NCI-H446 (cell line): ENCODE data around the gene TNP2.
A peak's percentile ranks its signal among the peaks of the same experiment; 100 is the strongest.
"Not testable (repeated sequence)": the region's sequence is repeated elsewhere in the genome, so short reads cannot be mapped to it uniquely, and the experiment has no call there.

Experiments used
- DNase-seq, 2 experiments: peaks; one replicate each; lab custom pipeline; 2025; lab: John Stamatoyannopoulos, UW

TNP2 gene

DNA sequence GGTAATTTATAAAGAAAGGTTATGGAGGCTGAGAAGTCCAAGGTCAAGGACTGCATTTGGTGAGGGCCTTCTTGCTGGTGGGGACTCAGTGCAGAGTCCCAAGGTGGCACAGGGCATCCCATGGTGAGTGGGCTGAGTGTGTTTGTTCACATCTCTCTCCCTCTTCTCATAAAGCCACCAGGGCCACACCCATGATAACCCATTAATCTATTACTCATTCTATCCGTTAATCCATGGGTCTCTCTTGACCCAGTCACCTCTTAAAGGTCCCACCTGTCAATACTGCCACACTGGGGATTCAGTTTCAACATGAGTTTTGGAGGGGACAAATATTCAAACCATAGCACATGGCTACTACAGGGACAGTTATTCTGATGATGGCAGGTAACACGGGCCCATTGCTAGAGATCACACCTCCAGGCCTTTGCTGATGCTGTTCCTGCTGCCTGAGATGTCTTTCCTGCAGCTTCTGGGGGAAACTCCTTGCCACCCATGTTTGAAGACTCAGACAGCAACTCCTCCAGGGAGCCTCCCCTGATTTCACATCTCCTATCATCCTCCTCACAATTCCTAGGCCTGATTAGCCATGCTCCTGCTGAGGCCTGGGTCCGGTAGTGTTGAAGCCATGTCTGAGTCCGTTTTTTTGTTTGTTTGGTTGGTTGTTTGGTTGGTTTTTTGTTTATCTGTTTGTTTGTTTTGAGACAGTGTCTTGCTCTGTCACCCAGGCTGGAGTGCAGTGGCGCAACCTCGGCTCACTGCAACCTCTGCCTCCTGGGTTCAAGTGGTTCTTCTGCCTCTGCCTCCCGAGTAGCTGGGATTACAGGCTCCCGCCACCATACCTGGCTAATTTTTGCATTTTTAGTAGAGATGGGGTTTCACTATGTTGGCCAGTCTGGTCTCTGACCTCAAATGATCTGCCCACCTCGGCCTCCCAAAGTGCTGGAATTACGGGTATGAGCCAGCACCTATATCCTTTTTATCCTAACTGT is 29.2 kb downstream of the TNP2 start:
- no peak for DNase-seq

GRCh38 chr16:11238272-11239202 is 30.6 kb downstream of the TNP2 start:
- DNase-seq = no peak

DNA sequence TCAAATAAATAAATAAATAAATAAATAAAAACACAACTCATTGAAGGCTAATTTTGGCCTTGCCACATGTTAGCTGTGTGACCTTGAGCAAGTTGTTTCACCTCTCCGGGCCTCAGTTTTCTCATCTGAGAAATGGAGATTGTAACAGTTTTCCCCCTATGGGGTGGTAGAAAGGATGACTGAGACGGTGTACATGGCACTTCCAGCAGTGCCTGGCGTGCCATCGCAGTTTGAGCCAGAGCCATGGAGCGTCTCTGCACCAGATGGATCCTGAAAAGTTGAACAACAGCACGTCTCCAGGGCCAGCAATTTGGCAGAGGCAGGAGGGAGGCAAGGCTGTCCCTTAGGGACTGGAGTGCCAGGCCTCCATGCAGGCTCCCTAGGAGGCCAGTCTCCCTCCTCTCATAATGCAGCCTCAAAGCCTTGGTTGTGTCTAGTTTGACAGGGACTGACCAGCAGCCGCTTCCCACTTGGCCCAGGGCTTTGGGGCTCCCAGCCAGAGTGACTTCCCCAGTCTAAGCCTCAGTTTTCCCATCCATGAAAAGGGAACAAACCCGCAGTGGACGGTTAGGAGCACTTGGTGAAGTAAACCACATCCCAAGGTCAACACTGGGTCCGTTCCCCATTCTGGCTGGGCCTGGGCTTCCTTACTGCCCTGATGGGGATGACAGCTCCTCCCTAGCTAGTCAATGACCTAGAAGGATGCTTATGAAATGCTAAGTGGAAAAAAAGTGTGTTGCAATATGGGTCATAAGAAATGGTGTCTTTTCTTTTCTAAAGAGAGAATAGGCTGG is 32.5 kb downstream of the TNP2 start:
- DNase-seq = peak; percentile 8 to 62

GRCh38 chr16:11235703-11235991 is 33.5 kb downstream of the TNP2 start:
- no peak for DNase-seq

DNA sequence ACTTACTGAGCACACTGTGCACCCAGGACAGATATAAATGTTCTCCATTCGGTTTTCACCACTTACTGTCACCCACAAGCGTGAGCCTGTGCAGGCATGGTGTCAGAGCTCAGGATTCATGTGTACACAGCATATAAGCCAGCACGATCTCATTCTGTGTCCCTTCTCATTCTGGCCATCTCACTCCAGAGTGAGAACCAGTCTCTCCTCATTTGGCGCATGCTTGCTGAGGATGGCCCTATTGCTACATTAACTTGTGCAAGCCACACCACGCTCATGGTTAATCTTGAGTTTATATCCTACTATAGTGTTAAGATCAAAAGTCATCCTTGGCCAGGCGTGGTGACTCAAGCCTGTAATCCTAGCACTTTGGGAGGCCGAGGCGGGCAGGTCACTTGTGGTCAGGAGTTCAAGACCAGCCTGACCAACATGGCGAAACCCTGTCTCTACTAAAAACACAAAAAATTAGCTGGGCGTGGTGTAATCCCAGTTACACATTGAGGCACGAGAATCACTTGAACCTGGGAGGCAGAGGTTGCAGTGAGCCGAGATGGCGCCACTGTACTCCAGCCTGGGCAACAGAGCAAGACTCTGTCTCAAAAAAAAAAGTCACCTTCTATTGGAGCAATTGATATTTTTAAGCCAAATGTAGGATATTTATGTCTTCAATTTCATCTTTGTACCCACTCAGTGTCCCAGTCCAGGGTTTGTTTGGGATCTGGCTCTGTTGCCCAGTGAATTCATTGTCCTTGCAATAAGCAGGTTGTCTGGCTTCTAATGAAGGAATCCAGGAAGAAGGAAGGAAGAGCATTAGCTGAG is 34.0 kb downstream of the TNP2 start:
- no peak for DNase-seq

DNA sequence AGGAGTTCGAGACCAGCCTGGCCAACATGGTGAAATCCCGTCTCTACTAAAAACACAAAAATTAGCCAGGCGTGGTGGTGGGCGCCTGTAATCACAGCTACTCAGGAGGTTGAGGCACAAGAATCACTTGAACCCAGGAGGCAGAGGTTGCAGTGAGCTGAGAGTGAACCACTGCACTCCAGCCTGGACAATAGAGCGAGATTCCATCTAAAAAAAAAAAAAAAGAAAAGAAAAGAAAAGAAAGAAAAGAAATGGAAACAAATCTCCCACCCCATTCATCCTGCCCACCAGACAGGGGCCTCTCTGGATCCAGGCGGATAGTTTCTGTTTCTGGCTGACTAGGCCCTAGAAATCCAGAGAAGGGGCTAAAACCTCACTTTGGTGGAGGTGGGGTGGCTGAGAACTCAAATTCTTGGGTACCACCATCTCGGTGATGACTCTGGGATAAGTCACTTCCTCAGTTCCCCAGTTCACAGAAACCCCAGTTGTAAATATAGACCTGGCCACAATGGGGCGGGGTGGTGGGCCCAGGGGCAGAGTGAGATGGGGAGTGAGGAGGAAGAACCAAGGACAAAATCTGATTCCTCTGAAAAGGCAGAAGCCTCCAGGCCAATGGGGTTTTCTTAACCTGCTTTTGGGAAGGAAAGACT is 35.3 kb downstream of the TNP2 start:
- no peak for DNase-seq

DNA sequence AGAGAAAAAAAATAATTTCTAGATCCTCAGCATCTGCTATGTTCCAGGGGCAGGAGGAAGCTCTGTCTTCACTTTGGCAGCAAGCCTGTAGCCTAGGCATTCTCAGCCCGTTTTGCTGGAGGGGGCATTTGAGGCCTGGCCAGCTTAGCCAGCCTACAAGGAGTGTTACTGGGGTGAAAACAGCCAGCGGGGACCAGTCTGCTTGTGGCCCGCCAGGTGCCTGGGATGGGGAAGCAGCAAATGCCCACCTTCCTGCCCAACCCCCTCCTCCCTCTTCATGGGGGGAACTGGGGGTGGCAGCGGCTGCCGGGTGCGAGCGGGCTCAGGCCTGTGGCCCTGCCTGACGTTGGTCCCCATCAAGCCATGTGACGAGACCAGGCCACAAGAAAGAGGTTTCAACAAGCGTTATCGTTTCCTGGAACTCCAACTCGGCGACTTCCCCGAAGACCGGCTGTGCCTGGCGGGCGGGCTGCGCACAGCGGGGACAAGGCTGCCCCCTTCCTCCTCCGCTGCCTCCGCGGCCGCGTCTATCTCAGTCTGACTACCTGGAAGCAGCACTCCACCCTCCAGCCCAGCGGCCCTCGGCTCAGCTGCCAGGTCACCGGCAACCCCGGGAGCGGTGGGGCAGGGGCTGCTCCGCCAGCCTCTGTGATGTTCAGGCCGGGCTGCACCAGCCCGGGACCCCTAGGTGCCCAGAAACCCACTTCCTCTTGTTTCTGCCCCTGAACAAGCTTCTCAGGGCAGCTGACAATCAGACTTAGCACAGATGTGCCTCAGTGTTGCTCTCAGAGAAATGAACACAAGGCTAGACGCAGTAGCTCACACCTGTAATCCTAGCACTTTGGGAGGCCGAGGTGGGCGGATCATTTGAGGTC is 36.0 kb downstream of the TNP2 start:
- DNase-seq = peak in 1 of 2 experiments; percentile 52

DNA sequence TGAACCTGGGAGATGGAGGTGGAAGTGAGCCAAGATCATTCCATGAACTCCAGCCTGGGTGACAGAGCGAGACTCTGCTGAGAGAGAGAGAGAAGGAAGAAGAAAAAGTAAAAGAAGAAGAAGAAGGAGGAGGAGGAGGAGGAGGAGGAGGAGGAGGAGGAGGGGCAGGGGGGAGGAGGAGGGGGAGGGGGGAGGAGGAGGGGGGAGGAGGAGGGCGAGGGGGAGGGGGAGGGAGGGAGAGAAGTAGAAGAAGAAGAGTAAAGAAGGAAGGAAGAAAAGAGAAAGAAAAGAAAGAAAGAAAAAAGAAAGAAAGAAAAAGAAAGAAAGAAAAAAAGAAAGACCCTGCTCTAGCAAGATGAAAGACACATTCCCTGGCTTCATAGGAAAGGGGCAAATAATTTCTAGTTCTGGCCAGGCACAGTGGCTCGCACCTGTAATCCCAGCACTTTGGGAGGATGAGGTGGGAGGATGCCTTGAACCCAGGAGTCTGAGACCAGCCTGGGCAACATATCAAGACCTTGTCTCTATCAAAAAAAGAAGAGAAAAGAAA is 36.7 kb downstream of the TNP2 start:
- no peak for DNase-seq

DNA sequence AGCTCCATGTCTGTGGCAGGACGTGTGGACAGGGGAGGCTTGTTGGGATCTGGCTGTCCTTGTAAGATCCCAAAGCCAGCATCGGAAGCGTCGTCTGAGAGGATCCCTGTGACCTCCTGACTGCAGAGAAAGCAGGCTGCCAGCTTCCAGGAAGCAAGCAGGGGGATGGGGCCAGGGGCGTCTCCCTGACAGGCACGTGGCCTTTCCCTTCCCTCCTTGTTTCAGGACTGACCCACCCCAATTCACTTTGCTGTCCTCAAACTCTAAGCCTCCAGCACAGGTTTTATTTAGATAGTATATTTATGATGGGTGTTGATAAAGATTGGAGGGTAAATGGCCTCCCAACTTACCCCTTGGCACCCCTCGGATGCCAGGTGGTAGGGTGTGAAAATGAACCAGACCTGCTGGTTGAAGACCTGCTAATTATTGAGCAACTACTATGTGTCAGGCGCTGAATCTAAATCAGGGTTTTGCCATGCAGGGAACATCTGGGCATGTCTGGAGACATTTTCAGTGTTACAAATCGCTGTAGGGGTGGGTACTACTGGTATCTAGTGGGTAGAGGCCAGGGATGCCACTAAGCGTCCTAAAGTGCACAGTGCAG is 37.7 kb downstream of the TNP2 start:
- DNase-seq = no peak

DNA sequence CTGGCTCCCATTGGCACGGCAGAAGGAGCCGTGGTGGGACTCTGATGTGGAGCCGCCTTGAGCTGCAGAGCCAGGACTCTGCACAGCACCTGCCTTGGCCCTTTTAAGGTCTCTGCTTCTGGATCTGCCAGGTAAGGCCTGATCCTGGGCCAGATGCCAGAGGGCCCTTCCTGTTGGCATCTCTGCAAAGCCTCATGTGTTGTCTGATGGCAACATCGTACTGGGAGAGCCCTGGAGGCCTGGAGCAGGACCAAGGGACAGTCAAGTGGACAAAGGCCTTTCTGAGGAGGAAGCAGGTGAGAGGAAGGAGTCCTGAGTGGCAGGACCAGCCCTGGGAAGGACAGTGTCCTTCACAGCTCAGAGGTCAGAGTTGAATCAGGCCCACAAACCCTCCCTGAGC is 39.2 kb downstream of the TNP2 start:
- no peak for DNase-seq

- no peak for DNase-seq
These were observed 39.7 kb downstream of the TNP2 start for GRCh38 chr16:11229432-11229831.

DNA sequence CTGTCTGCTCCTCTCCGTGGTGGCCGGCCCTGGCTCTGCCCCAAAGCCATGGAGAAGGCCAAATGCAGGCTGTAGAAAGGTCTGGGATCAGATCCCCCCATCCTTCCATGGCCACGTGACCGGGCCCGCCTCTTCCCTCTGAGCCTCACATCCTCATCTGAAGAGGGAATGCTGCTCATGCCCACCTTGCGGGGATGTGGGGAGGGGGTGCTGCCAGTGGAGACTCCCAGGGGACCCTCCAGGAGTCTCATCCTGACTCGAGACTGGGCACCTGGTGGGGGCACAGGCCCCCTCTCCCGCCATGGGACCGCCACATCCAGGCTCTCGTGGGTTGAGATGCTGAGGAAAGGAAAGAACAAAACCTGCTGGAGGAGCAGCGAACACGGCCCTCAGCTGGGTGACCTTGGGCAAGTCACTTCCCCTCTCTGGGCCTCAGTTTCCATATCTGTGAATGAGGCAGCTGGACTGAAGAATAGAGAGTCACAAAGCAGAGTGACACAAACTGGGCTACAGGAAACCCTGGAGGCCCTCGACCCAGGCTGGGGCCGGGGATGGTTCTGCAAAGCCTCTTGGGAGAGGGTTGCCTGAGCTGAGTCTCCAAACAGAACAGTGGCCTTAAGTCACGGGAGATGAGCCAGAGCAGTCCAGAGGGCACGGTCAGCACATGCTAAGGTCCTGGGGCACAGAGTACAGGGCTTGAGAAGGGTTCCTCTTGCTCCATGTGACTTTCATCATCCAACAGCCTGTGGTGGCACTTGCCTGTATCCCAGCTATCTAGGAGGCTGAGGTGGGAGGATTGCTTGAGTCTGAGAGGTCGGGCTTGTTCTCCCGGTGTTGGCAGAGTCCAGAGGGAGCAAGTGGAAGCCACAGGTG is 43.2 kb downstream of the TNP2 start:
- DNase-seq = no peak

GRCh38 chr16:11224894-11225676 is 44.0 kb downstream of the TNP2 start:
- no peak for DNase-seq

DNA sequence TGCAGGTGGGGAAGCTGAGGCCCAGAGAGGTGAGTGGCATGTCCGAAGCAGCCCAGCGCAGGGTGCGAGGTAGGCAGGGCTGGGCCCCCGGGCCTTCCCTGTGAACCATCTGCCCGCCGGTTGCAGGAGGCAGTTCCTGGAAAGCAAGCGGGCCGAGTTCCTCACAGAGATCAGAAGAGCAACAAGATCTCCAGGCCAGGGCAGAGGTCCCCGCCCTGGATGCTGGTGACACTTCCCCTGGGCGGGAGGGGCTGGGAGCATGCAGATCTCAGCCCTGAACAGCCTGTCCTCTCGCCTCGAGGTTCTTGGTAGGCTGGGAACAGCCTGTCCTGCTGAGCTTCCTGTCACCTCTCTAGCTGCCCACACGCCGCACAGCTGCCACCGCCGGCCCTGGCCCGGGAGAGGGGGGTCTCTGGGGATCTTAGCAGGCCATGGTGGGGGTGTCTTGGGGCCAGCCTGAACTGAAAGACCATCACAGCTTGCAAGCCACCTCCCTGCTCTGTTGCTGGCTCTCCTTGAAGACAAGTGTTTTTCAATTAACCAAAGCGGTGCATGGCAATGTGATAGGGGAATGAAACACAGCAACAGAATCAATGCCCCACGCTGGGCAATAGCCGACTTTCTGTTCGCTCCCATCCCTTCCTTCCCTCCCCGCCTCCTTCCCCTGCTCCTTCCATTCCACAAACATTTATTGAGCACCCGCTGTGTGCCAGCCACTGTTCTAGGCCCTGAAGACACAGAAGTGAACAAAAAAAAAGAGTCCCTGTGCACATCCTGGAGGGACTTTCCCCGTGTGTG is 44.8 kb downstream of the TNP2 start:
- no peak for DNase-seq

DNA sequence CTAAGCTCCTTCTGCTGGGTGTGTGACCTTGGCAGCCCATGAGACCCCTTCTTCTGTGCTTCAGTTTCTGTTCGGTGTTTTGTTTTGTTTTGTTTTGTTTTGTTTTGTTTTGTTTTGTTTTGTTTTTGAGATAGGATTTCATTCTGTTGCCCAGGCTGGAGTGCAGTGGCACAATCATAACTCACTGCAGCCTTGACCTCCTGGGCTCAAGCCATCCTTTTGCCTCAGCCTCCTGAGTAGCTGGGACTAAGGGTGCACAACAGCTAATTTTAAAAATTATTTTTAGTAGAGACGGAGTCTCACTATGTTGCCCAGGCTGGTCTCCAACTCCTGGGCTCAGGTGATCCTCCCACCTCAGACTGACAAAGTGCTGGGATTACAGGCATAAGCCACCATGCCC is 48.6 kb downstream of the TNP2 start:
- not testable (repeated sequence) for DNase-seq

DNA sequence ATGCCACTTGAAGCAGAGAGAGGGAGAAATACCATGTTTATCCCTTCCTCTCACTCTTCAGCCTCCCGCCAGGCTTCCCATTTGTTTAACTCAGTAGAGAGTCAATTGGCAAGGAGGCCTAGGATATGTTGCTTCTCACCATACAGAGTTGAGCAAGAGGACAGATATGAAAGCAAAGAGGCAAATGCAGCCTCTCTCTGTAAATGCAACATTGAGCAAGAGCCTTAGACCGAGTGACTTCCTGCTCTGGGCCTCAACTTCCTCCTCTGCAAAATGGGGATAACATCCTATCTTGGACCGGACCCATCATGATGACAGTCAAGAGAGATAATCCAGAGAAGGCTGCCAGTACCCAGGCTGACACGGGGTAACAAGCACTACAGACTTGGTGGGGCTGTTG is 49.9 kb downstream of the TNP2 start:
- no peak for DNase-seq
